ENCODE measurements around the gene KRTAP5-5.
"Not testable (repeated sequence)": the region's sequence is repeated elsewhere in the genome, so short reads cannot be mapped to it uniquely, and the experiment has no call there.

Gene KRTAP5-5

GRCh38 chr11:1656670-1657069 is 27.1 kb downstream of the KRTAP5-5 start:
- DNase-seq (ENCODE audit: low spot score), result no peak

GRCh38 chr11:1659506-1659905 is 29.9 kb downstream of the KRTAP5-5 start:
- no peak for DNase-seq (ENCODE audit: low spot score)

- no peak for DNase-seq (ENCODE audit: low spot score)
Observed at GRCh38 chr11:1660111-1660867, 30.7 kb downstream of the KRTAP5-5 start.

DNA sequence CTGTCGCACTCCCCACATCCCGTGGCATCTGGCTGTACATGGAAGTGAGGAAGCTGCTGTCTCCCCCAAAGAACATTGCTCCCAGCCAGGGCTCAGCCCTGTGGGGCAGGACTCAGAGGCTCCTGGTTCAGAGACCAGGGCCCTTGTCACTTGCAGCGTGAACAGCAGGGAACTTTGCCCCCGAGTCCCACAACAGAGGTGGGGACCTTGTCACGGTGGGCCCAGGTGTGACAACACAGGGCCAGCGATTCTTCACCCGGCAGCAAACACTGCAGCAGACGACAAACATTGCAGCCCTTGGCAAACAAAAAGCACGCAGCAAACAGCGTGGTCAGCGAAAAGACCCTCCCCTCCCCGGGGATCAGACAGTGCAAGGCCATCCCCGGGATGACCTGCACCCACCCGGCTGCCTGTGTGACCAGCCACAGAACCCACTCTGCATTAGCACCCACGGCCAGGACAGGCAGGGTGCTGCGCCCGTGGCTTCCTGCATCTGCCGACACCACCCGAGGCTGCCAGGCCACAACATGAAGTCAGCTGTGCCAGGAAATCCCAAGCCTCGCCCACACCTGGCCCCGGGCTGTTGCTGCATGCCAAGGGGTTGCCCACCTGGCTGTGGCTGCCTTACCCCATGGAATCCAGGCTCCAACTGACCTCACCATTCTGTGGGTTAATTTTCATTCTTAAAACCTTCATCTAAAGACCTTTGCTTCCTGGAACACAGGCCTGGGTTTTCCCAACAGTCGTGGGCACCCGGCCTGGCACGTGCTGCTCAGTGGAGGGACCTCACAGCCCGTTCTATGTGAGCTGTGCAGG is 32.1 kb downstream of the KRTAP5-5 start:
- not testable (repeated sequence) for DNase-seq (ENCODE audit: low spot score)

GRCh38 chr11:1662699-1663283 is 33.2 kb downstream of the KRTAP5-5 start:
- DNase-seq (ENCODE audit: low spot score), result not testable (repeated sequence)

- no peak for DNase-seq (ENCODE audit: low spot score)
Observed at GRCh38 chr11:1665313-1665712, 35.7 kb downstream of the KRTAP5-5 start.

- DNase-seq (ENCODE audit: low spot score), result no peak
Observed at GRCh38 chr11:1667121-1667850, 37.7 kb downstream of the KRTAP5-5 start.

- DNase-seq (ENCODE audit: low spot score), result no peak
Observed at GRCh38 chr11:1667906-1668305, 38.3 kb downstream of the KRTAP5-5 start.

DNA sequence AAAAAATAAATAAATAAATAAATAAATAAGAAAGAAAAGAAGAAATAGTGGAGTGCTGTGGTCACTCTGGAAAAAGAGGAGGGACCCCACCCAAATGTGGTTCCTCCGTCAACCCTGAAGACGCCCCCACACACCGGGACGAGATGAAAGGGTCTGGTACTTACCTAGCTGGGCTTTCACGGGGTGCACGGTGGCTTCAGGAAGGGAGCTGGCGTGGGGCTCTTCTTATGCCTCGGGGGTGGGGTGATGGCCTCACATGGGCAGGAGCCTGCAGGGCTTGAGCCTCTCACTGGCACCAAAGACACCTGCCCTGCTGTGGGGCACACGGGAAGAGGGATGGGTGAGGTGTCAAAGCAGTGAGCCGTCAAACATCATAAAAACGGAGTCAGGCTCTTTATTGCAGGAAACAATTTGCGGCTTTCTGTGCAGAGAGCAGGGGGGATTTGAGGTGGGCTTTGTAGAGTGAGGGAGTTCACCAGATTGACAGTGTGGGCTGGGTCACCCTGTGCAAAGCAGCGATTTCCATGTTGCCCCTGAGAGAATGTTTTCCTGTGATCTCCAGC is 39.4 kb downstream of the KRTAP5-5 start:
- no peak for DNase-seq (ENCODE audit: low spot score)

DNA sequence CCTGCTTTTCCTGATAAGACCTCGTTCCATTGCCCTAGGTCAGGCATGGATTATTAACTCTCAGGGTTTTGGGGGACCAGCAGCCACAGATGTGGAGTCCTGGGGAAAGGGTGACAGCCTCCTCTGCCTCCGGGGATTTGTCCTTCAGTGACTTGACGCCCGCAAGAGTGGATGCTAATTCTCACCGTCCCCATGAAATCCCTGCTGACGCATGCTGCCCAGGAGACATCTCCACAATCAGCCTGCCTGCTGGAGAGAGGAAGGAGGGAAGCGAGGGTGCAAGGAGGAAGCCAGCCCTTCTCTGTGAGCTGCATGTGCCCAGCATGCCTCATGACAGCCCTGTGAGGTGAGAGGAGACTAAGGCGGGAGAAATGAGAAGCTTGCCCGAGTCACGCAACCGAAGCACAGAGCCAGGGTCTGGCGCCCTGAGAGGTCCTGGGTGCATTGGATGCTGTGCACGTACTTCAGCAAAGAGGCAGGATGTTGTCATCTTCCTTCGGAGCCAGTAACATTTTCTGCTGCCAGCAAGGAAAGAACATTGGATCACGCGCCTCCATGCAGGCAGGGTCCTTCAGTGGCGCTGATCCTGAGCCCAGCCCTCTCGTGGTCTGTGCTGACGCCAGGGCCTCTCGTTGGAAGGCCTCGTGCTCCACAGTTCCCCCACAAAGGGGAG is 40.1 kb downstream of the KRTAP5-5 start:
- DNase-seq (ENCODE audit: low spot score), result no peak

DNA sequence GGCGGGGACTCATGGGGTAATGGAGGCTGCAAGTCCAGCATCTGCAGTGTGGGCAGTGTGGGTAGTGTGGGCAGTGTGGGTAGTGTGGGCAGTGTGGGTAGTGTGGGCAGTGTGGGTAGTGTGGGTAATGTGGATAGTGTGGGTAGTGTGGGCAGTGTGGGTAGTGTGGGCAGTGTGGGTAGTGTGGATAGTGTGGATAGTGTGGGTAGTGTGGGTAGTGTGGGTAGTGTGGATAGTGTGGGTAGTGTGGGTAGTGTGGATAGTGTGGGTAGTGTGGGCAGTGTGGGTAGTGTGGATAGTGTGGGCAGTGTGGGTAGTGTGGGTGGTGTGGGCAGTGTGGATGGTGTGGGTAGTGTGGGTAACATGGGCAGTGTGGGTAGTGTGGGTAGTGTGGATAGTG is 40.9 kb downstream of the KRTAP5-5 start:
- DNase-seq (ENCODE audit: low spot score), result not testable (repeated sequence)

GRCh38 chr11:1670905-1671371 is 41.4 kb downstream of the KRTAP5-5 start:
- no peak for DNase-seq (ENCODE audit: low spot score)

- DNase-seq (ENCODE audit: low spot score), result no peak
Observed at GRCh38 chr11:1671658-1672057, 42.1 kb downstream of the KRTAP5-5 start.

DNA sequence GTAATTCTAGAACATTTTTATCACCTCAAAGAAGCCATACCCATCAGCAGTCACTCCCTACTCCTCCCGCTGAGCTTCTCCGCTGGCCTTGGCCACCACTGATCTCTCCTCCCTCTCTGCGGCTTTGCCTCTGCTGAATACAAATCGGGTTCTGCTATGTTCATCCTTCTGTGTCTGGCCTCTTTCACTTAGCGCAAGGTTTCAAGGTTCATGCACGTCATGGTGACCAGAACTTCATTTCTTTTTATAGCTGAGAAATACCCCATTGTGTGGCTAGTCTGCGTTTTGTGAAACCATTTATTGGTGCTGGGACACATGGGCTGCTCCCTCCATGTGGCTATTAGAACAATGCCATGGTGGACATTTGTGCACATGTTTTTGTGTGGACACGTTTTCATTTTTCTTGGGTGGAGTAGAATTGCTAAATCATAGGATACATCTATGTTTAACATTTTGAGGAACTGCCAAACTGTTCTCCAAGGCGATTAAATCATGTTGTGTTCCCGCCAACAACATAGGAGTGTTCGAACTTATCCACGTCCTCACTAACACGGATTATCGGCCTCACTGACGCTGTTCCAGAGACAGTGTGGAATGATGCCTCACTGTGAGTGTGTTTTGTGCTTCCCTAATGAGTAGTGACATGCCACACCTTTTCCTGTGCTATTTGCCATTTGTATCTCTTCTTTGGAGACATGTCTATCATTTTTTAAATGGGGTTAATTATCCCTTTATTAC is 43.2 kb downstream of the KRTAP5-5 start:
- no peak for DNase-seq (ENCODE audit: low spot score)

DNA sequence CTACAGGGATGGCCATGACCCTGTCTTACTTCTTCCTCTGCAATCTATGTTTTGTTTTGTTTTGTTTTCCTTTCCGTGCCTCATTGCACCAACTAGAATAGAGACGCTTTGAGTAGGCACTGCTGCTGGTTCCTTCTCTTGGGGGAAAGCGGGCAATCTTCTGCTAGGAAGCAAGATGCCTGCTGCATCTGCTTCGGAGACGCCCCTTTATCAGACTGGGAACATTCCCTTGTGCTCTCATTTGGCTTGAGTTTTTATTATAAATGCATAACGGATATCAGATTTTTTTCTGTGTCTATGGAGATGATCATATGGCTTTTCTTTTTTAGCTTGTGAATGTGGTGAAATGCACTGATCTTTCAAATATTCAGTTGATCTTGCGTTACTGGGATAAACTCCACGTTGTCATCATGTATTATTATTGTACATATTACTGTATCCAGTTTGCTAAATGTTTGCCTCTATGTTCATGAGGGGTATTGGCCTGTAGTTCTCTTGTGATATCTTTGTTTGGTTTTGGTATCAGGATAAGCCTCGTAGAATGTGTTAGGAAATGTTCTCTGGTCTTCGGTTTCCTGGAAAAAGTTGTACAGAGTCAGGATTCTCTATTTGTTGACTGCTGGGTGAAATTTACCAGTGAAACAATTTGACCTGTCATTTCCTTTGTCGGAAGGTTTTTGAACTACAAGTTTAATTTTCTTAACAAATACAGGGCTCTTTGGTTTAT is 44.0 kb downstream of the KRTAP5-5 start:
- DNase-seq (ENCODE audit: low spot score), result no peak

DNA sequence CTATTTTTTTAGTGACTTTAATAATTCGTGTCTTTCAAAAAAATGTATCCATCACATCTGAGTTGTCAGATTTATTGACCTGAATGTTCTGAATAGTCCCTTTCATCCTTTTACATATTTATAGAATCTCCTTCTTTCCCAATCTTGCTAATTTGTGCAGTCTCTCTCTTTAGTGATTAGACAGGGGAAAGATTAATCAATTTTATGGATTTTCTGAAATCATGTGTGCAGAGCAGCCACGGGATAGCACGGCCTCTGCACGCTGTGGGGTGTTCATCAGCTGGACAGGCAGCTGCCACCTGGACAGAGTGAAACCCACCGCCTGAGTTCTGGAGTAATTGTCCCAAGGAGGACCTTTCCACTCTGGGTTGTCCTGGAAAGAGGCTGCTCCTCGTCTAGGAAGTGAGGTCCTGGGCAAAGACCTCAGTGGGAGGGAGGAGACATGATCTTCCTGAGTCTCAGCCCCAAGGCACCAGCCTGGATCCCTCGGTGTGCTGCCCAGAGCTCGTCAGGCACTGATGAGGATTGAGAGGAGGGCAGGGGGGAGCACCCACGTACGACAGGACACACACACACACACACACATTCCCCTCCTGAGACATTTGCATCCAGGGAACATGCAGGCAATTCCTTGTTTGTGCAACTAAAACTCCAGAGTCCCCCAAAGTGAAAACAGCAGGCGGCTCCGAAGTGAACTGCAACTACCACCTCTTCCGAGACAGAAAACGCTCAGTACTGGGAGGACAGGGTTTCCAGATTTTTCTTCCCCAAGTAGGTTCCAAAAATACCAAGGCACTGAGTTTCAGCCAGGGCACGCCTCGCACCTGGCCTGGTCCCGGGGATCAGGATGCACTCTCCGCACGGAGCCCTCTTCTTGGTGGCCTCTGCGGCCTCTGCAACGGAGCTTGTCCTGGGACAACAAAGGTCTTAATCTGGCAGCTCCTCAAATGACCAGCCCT is 44.9 kb downstream of the KRTAP5-5 start:
- no peak for DNase-seq (ENCODE audit: low spot score)

- no peak for DNase-seq (ENCODE audit: low spot score)
Observed at GRCh38 chr11:1675536-1676228, 46.1 kb downstream of the KRTAP5-5 start.

DNA sequence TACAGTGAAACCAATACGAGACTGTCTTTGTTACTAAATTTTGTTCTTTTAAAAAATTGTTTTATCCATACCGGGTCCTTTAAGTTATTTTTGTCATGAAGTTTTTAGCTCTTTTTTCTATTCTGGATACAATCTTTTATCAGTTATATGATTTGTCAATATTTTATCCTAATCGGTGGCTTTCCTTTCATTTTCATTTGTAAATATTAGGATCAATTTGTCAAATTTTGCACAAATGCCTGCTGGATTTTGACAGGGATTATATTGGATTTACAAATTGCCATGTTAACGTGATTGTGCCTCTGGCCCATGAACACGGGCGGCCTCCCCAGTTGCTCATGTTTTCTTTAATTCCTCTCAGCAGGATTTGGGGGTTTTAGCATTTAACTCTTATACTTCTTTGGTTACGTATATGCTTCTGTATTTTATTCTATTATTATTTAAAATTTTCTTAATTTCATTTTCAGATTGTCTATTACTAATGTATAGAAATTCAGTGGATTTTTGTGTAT is 46.7 kb downstream of the KRTAP5-5 start:
- no peak for DNase-seq (ENCODE audit: low spot score)

Measured in AG08396 (cell line).